ENCODE results near the gene FBH1.

FBH1 gene

DNA sequence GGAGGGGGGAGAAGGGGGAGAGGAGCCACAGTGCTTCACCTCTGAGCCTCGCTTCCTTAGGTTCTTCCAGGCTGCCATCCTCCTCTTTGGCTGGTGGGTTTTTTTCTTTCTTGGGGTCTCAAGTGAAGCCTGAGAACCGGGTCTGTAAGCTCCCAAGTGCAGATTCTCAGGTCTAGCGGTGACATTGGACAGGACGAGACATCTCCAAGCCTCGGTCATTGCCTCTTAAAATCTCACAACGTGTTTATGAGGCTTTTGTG is 88.1 kb downstream of the FBH1 start:
- DNase-seq (ENCODE audit: low spot score): no peak

GRCh38 chr10:5981529-5981928 is 91.5 kb downstream of the FBH1 start:
- no peak for DNase-seq (ENCODE audit: low spot score)

- no peak for DNase-seq (ENCODE audit: low spot score)
Observed at GRCh38 chr10:5983774-5984173, 93.7 kb downstream of the FBH1 start.

GRCh38 chr10:5985029-5985428 is 95.0 kb downstream of the FBH1 start:
- DNase-seq (ENCODE audit: low spot score): no peak
